Stomach (tissue), 4 donors: ENCODE data around the gene TMEM187.

Experiments
- EP300 ChIP-seq: sonication (generic); formaldehyde crosslinking; IDR thresholded peaks from one replicate; pipeline ENCODE4 v1.6.1; 2017; ENCODE audit warnings: antibody characterized with exemption
- POLR2A ChIP-seq, 4 donors: fragments of 450-650 bp; IDR thresholded peaks; one replicate each; pipeline ENCODE4 v1.6.1; 2016; ENCODE audit warnings: antibody characterized with exemption in 4 of 4, control low read depth in 2 of 4, mild to moderate bottlenecking in 1 of 4, moderate library complexity in 1 of 4
- TF ChIP-seq, protein P1 (sequence below), 7 experiments: fragments of 450-650 bp in 4 of 7; fragments of 200-600 bp in 3 of 7; sonication (generic) in 3 of 7; IDR thresholded peaks; one replicate each; pipeline ENCODE4 v1.5.1; 2016 to 2019; ENCODE audit warnings: antibody characterized with exemption in 7 of 7, control low read depth in 2 of 7, mild to moderate bottlenecking in 1 of 7

DNA sequence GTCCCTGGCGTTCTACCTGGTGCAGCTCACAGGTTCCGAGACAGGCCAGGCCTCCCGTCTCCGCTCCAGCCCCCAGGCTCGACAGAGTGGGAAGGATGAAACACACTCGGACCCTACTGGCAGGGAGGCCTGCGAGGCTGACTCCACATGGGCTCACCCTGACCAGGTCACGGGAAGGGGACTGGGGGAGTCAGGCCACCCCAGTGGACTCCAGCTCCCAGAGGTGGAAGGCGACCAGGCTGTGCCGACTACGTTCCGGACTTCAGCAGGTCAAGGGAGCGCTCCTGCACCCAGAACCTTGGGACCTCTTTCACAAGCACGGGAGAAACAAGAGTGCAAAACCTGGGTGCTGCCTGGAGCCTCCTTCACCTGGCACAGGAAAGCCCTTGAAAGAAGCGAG is 51.7 kb downstream of the TMEM187 start:
- TF ChIP-seq, protein P1, sequence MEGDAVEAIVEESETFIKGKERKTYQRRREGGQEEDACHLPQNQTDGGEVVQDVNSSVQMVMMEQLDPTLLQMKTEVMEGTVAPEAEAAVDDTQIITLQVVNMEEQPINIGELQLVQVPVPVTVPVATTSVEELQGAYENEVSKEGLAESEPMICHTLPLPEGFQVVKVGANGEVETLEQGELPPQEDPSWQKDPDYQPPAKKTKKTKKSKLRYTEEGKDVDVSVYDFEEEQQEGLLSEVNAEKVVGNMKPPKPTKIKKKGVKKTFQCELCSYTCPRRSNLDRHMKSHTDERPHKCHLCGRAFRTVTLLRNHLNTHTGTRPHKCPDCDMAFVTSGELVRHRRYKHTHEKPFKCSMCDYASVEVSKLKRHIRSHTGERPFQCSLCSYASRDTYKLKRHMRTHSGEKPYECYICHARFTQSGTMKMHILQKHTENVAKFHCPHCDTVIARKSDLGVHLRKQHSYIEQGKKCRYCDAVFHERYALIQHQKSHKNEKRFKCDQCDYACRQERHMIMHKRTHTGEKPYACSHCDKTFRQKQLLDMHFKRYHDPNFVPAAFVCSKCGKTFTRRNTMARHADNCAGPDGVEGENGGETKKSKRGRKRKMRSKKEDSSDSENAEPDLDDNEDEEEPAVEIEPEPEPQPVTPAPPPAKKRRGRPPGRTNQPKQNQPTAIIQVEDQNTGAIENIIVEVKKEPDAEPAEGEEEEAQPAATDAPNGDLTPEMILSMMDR (IDR thresholded peaks at IDR 0.05): no peak
- TF ChIP-seq POLR2A (IDR thresholded peaks at IDR 0.05): no peak
- TF ChIP-seq EP300: no peak
